ENCODE measurements around the gene PF4V1. TPM values are rescaled to one million over a fixed set of nuclear protein-coding genes. Genes with fewer than 3 reads are reported as not detected.
A peak's percentile ranks its signal among the peaks of the same experiment; 100 is the strongest.

PF4V1 gene, protein sequence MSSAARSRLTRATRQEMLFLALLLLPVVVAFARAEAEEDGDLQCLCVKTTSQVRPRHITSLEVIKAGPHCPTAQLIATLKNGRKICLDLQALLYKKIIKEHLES
- total RNA-seq: not detected

DNA sequence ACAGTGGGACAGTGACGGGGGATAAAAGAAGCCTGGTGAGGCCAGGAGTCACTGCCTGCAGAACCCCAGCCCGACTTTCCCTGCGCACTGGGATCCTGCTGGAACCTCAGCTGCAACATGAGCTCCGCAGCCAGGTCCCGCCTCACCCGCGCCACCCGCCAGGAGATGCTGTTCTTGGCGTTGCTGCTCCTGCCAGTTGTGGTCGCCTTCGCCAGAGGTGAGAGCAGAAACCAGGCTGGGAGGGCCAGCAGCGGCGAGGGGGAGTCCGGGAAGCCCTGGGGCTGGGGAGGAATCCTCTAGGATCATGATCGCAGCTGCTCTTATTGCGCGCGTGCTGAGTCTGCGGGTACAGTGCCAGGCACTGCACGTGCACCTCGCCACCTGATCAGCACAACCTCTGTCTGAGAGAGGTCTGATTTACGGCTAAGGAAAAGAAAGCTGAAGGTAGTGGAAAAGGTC, at the start of gene PF4V1:
Gene PF4V1, plus strand, starts transcription at position 51 of the 459 bp plus-strand sequence. Its CDS starts 67 bp downstream, at position 118.
- ATAC-seq (replicated peaks): no peak
- H3K27me3 Mint-ChIP-seq: peaks cover 13% of the 10 kb centered on the region
- no peaks in the 10 kb centered on the region for H3K4me1 Mint-ChIP-seq
- no peak within 1 kb of the TSS for H3K4me3 Mint-ChIP-seq
- no peaks in the 10 kb centered on the region for H3K9me3 Mint-ChIP-seq
- H3K36me3 Mint-ChIP-seq (ENCODE audit: low read depth): no peaks in the 10 kb centered on the region
- H3K27ac Mint-ChIP-seq: no peak within 1 kb of the TSS

DNA sequence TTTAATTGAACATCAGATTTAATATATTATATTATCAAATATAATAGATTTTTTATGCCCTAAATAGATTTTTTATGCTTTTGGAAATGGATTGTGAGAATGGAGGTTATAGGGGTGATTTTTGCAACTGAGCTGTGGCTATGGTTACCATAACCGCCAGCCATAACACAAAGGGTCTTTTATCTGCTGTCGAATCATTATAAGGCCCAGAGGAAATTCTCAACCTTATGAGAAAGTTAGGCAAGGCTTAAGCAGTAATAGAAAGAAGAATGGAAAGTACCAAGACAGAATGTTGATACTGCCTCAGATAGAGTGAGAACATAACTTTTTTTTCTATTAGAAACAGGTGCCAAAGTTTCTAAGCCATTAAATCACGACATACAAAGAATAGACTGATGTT, 42.9 kb upstream of the PF4V1 start:
- peaks cover 6% of the 10 kb centered on the region for H3K4me1 Mint-ChIP-seq
- H3K27me3 Mint-ChIP-seq: no peaks in the 10 kb centered on the region
- no peak overlapping the region for H3K27ac Mint-ChIP-seq
- H3K9me3 Mint-ChIP-seq: peaks cover 5% of the 10 kb centered on the region
- no peaks in the 10 kb centered on the region for H3K36me3 Mint-ChIP-seq (ENCODE audit: low read depth)
- no peak for ATAC-seq (replicated peaks)
- no peak overlapping the region for H3K4me3 Mint-ChIP-seq

DNA sequence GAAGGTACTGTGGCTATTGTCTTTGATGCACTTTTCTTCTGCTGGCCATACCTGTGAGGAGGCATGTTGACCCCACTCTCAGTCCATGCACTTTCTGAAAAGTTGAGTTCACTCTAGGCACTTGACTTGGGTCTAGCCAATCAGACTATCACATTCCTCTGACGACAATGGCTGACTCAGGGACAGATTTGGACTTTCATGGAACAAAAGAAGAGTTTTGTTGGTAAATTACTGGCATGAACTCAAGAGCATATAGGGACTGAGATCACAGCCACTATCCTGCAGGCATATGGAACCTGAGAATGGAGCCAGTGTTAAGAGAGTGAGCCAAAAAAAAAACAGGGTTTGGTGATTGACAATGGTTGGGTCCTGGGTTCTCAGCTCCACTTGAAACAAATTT, 41.3 kb upstream of the PF4V1 start:
- no peak overlapping the region for H3K27ac Mint-ChIP-seq
- ATAC-seq (replicated peaks): no peak

DNA sequence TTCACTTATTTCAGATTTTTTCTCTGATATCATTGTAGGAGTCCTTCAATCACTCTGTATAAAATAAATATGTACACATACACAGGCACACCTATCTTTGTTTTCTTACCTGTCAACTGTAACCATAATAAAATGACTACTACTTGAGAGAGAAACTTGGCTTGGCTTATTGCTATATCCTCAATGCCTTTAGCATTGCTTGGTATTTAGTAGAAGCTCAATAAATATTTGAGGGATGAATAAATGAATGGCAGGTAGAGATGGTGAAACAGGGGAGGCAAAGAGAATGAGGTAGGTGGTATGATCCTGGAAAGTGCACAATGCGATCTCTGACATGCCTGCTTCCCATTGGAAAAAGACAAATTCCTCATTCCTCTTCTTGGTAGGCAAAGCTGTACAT, 38.4 kb upstream of the PF4V1 start:
- no peaks in the 10 kb centered on the region for H3K36me3 Mint-ChIP-seq (ENCODE audit: low read depth)

More for the DNA sequence above, 41.3 kb upstream of the PF4V1 start:
- Mint-ChIP-seq H3K4me3 (no peak overlapping the region), H3K36me3 (ENCODE audit: low read depth) (no peaks in the 10 kb centered on the region), H3K9me3 (peaks cover 5% of the 10 kb centered on the region), H3K27me3 (no peaks in the 10 kb centered on the region), H3K4me1 (peaks cover 7% of the 10 kb centered on the region)

DNA sequence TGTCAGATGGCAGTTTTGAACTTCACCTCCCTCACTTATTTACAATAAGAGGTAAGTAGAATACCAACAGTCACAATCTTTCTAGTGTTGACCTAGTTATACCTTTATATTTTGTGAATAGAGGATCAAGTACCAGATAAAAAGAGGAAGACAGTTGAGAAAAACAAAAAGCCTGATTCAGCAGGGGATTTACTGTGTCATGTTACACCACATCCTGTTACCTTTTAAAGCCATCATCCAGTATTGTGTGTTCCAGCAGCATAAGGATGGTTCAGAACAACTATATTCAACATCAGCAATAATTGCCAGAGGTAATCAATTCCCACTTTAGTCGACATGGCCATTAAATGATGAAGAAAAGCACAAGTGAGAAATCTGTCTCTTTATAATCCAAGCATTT, 38.0 kb upstream of the PF4V1 start:
- H3K27ac Mint-ChIP-seq: no peak overlapping the region
- H3K4me3 Mint-ChIP-seq: no peak overlapping the region
- ATAC-seq (replicated peaks): peak; percentile 46
- H3K9me3 Mint-ChIP-seq: peaks cover 9% of the 10 kb centered on the region
- no peaks in the 10 kb centered on the region for H3K27me3 Mint-ChIP-seq
- no peaks in the 10 kb centered on the region for H3K36me3 Mint-ChIP-seq (ENCODE audit: low read depth)
- H3K4me1 Mint-ChIP-seq: peaks cover 7% of the 10 kb centered on the region

More for the DNA sequence above, 38.4 kb upstream of the PF4V1 start:
- peaks cover 9% of the 10 kb centered on the region for H3K9me3 Mint-ChIP-seq
- H3K4me1 Mint-ChIP-seq: peaks cover 7% of the 10 kb centered on the region
- no peak for ATAC-seq (replicated peaks)
- no peaks in the 10 kb centered on the region for H3K27me3 Mint-ChIP-seq
- H3K27ac Mint-ChIP-seq: peak overlapping the region; percentile 3
- no peak overlapping the region for H3K4me3 Mint-ChIP-seq

DNA sequence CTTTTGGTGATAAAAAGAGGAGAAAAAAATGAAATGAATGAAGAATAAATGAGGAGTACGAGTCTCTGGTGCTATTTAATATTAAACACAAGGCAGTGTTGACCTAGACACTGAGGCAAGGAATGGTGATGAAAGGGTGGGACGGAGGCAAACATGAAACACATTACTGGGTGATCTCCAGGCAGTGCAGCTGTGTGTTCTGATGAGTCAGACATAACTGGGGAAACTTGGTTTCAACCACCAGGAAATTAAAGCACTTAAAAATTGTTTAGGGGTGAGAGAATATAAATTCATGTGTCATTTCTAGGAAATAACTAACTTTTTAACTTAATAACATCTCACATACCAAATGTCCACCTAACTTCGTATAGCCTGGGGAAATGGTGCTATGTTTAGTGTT, 36.3 kb upstream of the PF4V1 start:
- peaks cover 7% of the 10 kb centered on the region for H3K4me1 Mint-ChIP-seq

DNA sequence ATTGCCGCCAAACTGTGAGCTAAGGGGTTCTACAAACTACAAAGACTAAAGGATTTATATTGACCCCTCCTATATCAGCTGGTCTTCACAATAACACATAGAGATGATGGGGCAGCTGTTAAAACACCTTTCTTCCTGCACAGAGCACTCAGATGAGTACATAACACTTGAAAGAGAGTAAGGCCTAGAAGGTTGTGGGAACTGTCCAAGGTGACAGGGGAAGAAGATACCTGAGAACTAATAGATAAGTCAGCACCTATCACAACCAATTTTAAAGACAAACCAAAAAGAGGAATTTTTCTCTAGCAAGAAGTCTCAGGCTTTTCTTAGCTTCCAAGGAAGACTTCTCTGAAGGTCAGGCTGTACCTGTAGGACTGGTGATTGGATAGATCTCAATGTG, 35.8 kb upstream of the PF4V1 start:
- Mint-ChIP-seq H3K9me3 (peaks cover 11% of the 10 kb centered on the region), H3K4me3 (no peak overlapping the region), H3K4me1 (peaks cover 7% of the 10 kb centered on the region), H3K27ac (no peak overlapping the region), H3K27me3 (no peaks in the 10 kb centered on the region), H3K36me3 (ENCODE audit: low read depth) (no peaks in the 10 kb centered on the region)
- no peak for ATAC-seq (replicated peaks)

More for the DNA sequence above, 36.3 kb upstream of the PF4V1 start:
- H3K27me3 Mint-ChIP-seq: no peaks in the 10 kb centered on the region
- peaks cover 9% of the 10 kb centered on the region for H3K9me3 Mint-ChIP-seq
- H3K4me3 Mint-ChIP-seq: no peak overlapping the region
- no peak for ATAC-seq (replicated peaks)
- H3K36me3 Mint-ChIP-seq (ENCODE audit: low read depth): no peaks in the 10 kb centered on the region
- H3K27ac Mint-ChIP-seq: no peak overlapping the region

DNA sequence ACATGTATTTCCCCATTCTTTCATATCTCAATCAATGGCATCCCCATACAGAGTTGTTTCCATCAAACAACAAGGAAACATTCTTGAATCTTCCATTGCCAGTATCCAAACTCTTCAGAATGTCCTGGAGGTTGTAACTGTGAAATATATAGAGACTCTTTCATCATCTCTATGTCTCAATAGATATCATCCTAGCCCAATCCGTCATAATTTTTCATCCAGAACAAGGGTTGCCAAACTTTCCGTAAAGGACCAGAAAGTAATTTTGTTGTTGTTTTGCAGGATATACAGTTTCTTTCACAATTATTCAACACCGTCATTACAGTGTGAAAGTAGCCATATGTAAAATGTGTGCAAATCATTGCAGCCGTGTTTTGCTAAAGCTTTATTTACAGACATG, 31.8 kb upstream of the PF4V1 start:
- no peak for ATAC-seq (replicated peaks)
- no peaks in the 10 kb centered on the region for H3K27me3 Mint-ChIP-seq
- no peaks in the 10 kb centered on the region for H3K36me3 Mint-ChIP-seq (ENCODE audit: low read depth)
- no peak overlapping the region for H3K27ac Mint-ChIP-seq
- H3K9me3 Mint-ChIP-seq: peaks cover 7% of the 10 kb centered on the region
- H3K4me3 Mint-ChIP-seq: no peak overlapping the region
- no peaks in the 10 kb centered on the region for H3K4me1 Mint-ChIP-seq

DNA sequence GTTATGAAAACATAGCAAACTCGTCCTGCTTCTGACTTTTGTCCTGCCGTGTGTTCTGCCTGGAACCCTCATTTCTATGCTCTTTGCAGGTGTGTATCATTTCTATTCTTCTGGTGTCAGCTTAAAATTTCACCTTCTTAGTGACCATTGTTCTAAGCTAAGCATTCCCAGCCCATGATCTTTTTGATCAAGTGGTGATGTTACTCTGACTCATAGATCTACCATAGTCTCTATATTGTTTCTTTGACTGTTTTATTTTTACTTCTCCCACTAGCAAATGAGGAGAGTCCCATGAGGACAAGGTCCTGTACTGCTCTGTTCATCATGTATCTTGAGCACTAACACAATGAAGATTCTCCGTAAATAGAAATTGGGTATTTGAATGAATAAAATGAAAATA, 30.7 kb upstream of the PF4V1 start:
- peaks cover 3% of the 10 kb centered on the region for H3K9me3 Mint-ChIP-seq
- H3K27ac Mint-ChIP-seq: no peak overlapping the region
- H3K4me3 Mint-ChIP-seq: no peak overlapping the region
- ATAC-seq (replicated peaks): no peak
- H3K36me3 Mint-ChIP-seq (ENCODE audit: low read depth): no peaks in the 10 kb centered on the region
- no peaks in the 10 kb centered on the region for H3K4me1 Mint-ChIP-seq
- H3K27me3 Mint-ChIP-seq: no peaks in the 10 kb centered on the region

DNA sequence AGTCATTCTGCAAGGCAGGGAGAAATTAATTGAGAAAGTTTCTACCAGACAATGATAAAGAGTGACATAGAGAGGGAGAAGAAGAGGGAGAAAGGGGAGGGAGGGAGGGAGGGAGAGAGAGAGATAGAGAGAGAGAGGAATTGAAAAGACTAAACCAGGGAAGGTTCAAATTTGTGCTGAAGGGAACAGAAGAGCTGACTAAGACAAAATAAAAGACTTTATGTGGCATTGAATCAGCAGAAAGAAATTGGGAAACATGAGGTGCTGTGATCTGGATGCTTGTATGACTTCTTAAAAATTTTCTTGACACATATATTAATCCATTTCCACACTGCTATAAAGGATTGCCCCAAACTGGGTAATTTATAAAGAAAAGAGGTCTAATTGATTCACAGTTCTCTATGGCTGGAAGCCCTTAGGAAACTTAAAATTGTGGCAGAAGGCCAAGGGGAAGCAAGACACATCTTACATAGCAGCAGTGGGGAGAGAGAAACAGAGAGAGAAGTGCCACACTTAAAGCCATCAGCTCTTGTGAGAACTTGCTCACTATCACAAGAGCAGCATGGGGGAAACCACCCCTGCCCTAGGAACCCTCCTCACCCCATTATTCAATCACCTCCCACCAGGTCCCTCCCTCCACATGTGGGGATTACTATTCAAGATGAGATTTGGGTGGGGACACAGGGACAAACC, 30.1 kb upstream of the PF4V1 start:
- Mint-ChIP-seq H3K4me1 (no peaks in the 10 kb centered on the region), H3K9me3 (peaks cover 3% of the 10 kb centered on the region), H3K36me3 (ENCODE audit: low read depth) (no peaks in the 10 kb centered on the region), H3K27me3 (no peaks in the 10 kb centered on the region), H3K4me3 (no peak overlapping the region), H3K27ac (no peak overlapping the region)
- ATAC-seq (replicated peaks): no peak

DNA sequence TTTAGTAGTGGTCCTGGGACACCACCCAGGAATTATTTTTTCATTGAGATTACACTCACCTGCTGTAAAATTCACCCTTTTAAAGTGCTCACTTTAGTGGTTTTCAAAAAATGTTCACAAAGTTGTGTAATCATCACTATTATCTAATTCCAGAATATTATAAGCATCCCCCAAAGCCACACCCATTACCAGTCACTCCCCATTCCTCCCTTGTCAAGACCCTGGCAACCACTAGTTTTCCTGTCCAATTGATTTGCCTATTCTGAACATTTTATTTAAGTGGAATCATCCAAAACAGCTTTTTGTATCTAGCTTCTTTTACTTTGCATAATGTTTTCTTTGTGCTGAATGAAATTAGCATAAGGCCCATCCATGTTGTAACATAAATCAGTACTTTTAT, 29.3 kb upstream of the PF4V1 start:
- H3K27ac Mint-ChIP-seq: no peak overlapping the region
- H3K36me3 Mint-ChIP-seq (ENCODE audit: low read depth): no peaks in the 10 kb centered on the region
- no peak overlapping the region for H3K4me3 Mint-ChIP-seq
- H3K27me3 Mint-ChIP-seq: no peaks in the 10 kb centered on the region
- ATAC-seq (replicated peaks): no peak
- no peaks in the 10 kb centered on the region for H3K4me1 Mint-ChIP-seq
- peaks cover 3% of the 10 kb centered on the region for H3K9me3 Mint-ChIP-seq

DNA sequence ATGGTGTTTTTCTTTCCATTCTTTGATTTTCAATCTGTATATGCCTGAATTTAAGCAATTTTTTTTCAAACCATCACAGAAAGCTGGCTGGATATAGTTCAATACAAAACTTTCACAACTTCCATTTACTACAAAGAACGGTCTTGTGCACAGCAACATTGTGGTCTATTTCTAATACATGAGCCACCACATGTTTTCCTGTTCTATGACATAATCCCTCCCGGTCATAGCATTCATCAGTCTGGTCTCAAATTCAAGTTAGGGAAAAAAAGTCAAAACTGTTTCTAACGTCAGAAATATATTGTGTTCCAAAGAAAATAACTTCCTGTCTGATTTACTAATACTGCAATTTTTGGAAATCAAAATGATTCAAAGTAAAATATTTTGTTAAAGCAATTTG, 24.1 kb upstream of the PF4V1 start:
- Mint-ChIP-seq H3K27me3 (no peaks in the 10 kb centered on the region), H3K9me3 (no peaks in the 10 kb centered on the region), H3K4me3 (no peak overlapping the region), H3K4me1 (no peaks in the 10 kb centered on the region), H3K27ac (no peak overlapping the region), H3K36me3 (ENCODE audit: low read depth) (no peaks in the 10 kb centered on the region)
- ATAC-seq (replicated peaks): no peak

DNA sequence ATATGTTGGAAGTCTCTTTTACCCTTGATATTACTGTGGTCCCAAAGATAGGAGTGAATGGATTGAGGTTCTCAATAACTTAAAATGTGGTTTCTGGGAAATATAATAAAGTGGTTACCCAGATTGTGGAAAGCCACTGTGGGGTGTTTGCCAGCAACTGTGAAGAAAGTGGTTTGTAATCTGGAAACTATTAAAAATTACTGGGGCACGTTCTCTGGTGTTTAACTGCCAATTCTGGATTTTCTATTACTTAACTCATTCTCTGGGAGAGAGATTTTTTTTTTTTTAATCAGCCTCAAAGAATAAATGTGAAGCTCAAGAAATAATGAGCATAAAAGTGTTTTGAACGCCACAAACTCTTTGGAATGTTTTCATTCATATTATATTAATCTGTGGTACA, 21.5 kb upstream of the PF4V1 start:
- no peaks in the 10 kb centered on the region for H3K4me1 Mint-ChIP-seq
- no peak for ATAC-seq (replicated peaks)
- H3K27ac Mint-ChIP-seq: no peak overlapping the region

DNA sequence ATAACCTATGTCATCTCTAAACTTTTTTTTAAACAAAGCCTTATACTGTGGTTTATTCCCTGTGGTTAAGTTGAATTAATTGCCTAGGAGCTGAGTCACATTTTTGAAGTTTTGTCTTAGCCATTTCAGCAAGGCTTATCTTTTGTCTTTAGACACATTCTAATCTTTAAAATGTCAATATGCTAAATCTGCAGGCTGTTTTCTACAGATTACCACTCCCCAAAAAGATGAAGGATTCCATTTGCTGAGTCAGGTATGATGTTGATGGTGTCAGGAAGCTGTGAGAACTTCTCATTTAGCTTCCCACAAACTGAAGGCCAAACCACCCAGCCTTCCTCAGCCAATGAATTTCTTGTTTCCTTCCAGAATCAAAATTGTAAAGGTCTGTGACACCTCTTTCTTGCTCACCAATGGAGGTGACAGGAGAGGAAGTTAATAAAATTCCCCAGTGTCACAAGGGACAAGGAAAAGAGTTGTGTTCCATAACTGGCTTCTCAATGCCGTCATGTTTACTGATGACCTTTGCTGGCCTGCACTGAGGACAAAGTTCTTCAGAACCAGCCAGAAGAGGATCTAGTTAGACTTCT, 20.4 kb upstream of the PF4V1 start:
- no peaks in the 10 kb centered on the region for H3K4me1 Mint-ChIP-seq
- ATAC-seq (replicated peaks): no peak
- no peaks in the 10 kb centered on the region for H3K9me3 Mint-ChIP-seq
- H3K36me3 Mint-ChIP-seq (ENCODE audit: low read depth): no peaks in the 10 kb centered on the region
- no peak overlapping the region for H3K4me3 Mint-ChIP-seq
- no peak overlapping the region for H3K27ac Mint-ChIP-seq
- H3K27me3 Mint-ChIP-seq: peaks cover 9% of the 10 kb centered on the region

More for the DNA sequence above, 21.5 kb upstream of the PF4V1 start:
- no peaks in the 10 kb centered on the region for H3K27me3 Mint-ChIP-seq
- no peaks in the 10 kb centered on the region for H3K9me3 Mint-ChIP-seq
- H3K4me3 Mint-ChIP-seq: no peak overlapping the region
- no peaks in the 10 kb centered on the region for H3K36me3 Mint-ChIP-seq (ENCODE audit: low read depth)

Measured in activated T-helper 17 cell treated with anti-CD3 and anti-CD28 coated beads, Interleukin-2, amount 50 U/mL, for 72 hours (primary cell).